Naive thymus-derived CD4-positive, alpha-beta T cell (primary cell): ENCODE data around the gene SLF2. TPM values are rescaled to one million over a fixed set of nuclear protein-coding genes. Genes with fewer than 3 reads are reported as not detected.
"Not testable (repeated sequence)": the region's sequence is repeated elsewhere in the genome, so short reads cannot be mapped to it uniquely, and the experiment has no call there.

Experiments
- ATAC-seq: fragments of 150-1000 bp; cut with Tn5 transposase; 2 replicates; pipeline ENCODE4 v1.10.0; 2021; ENCODE audit warnings: mild to moderate bottlenecking, moderate library complexity
- CTCF ChIA-PET: fragments of 350-600 bp; sonication (Branson Sonifier 250); formaldehyde crosslinking; loops from one replicate; lab custom pipeline; 2021; ENCODE audit warnings: antibody characterized with exemption; lab: Charles Lee
- POLR2A ChIA-PET: fragments of 350-600 bp; sonication (Branson Sonifier 250); formaldehyde crosslinking; loops from one replicate; lab custom pipeline; 2021; ENCODE audit warnings: antibody characterized with exemption, inconsistent platforms; lab: Charles Lee
- DNase-seq, 9 donors: peaks; one replicate each; pipeline versions ENCODE4 v3.0.0 to v3.0.0-alpha.2; 2020 to 2022; ENCODE audit warnings: mixed read lengths in 1 of 9
- H3K27ac ChIP-seq: one replicate; pipeline ENCODE4 v1.7.0; 2013; ENCODE audit warnings: mild to moderate bottlenecking, low read depth, low read length, moderate library complexity
- H3K27me3 ChIP-seq, 2 donors: one replicate each; pipeline ENCODE4 v1.7.0; 2013; ENCODE audit warnings: low read length in 2 of 2, mild to moderate bottlenecking in 2 of 2, moderate library complexity in 2 of 2; ENCODE audit not compliant: control insufficient read depth in 2 of 2, insufficient read depth in 2 of 2
- H3K36me3 ChIP-seq, 3 experiments: 1 replicate in 2 of 3; 2 replicates in 1 of 3; pipeline ENCODE4 v1.7.0; 2013; ENCODE audit warnings: low read length in 3 of 3, mild to moderate bottlenecking in 3 of 3, moderate library complexity in 1 of 3; ENCODE audit not compliant: insufficient read depth in 3 of 3, control insufficient read depth in 2 of 3
- H3K4me1 ChIP-seq, 2 donors: one replicate each; pipeline ENCODE4 v1.7.0; 2013; ENCODE audit warnings: low read length in 2 of 2, mild to moderate bottlenecking in 2 of 2, moderate library complexity in 1 of 2; ENCODE audit not compliant: control insufficient read depth in 2 of 2, insufficient read depth in 2 of 2
- H3K4me3 ChIP-seq: 2 replicates; pipeline ENCODE4 v1.7.0; 2013; ENCODE audit warnings: mild to moderate bottlenecking, low read length
- H3K9me3 ChIP-seq, 3 experiments: 1 replicate in 2 of 3; 2 replicates in 1 of 3; pipeline ENCODE4 v1.7.0; 2013; ENCODE audit warnings: low read length in 3 of 3; ENCODE audit not compliant: control insufficient read depth in 2 of 3
- H3K27ac Mint-ChIP-seq, 9 donors: one replicate each; pipeline ENCODE4 v1.8.0; 2020 to 2022; ENCODE audit warnings: mixed read lengths in 9 of 9, mild to moderate bottlenecking in 8 of 9, moderate library complexity in 5 of 9, inconsistent platforms in 2 of 9
- H3K27me3 Mint-ChIP-seq, 5 donors: one replicate each; pipeline ENCODE4 v1.8.0; 2021 to 2022; ENCODE audit warnings: mixed read lengths in 5 of 5, mild to moderate bottlenecking in 1 of 5
- H3K36me3 Mint-ChIP-seq, 5 donors: one replicate each; pipeline ENCODE4 v1.8.0; 2020 to 2022; ENCODE audit warnings: mixed read lengths in 5 of 5, mild to moderate bottlenecking in 3 of 5, inconsistent platforms in 1 of 5
- H3K4me1 Mint-ChIP-seq, 7 donors: one replicate each; pipeline ENCODE4 v1.8.0; 2020 to 2022; ENCODE audit warnings: mixed read lengths in 7 of 7, mild to moderate bottlenecking in 3 of 7, inconsistent platforms in 1 of 7
- H3K4me3 Mint-ChIP-seq, 10 donors: one replicate each; pipeline ENCODE4 v1.8.0; 2020 to 2022; ENCODE audit warnings: mild to moderate bottlenecking in 10 of 10, mixed read lengths in 10 of 10, moderate library complexity in 6 of 10, inconsistent platforms in 2 of 10
- H3K9me3 Mint-ChIP-seq, 11 donors: one replicate each; pipeline ENCODE4 v1.8.0; 2020 to 2022; ENCODE audit warnings: mixed read lengths in 11 of 11, mild to moderate bottlenecking in 4 of 11, inconsistent platforms in 1 of 11, moderate library complexity in 1 of 11
- intact Hi-C, 2 donors: fragments of 100-400 bp; cut with micrococcal nuclease; formaldehyde crosslinking; loops; one replicate each; pipeline ENCODE4 v1.15.1; 2023
- polyA plus RNA-seq, 2 donors: library from polyadenylated mRNA; unstranded; fragments of 300-500 nt; fragmentation: Illumina TruSeq; gene quantifications; one replicate each; pipeline ENCODE4 v1.2.3, GENCODE V29; 2021
- total RNA-seq, 6 experiments: library from RNA in 5 of 6; stranded (reverse) in 5 of 6; gene quantifications; 1 replicate in 5 of 6; 2 replicates in 1 of 6; pipeline ENCODE4 v1.2.3 and lab custom pipeline; 2021 to 2026

SLF2 gene
- total and polyA plus RNA-seq, 7 experiments from 2014 or later: 10.9 to 43.7 (median 24.0) TPM

- Histone ChIP-seq H3K4me3 (no peak overlapping the region), H3K36me3 (no peaks in the 10 kb centered on the region), H3K27me3 (no peaks in the 10 kb centered on the region), H3K4me1 (peaks cover 4 to 12% of the 10 kb centered on the region in 2 donors), H3K9me3 (no peaks in the 10 kb centered on the region), H3K27ac (no peak overlapping the region)
- peaks cover 2 to 18% (median 15%) of the 10 kb centered on the region in 7 donors for H3K4me1 Mint-ChIP-seq
- ChIA-PET CTCF (no interaction called here), POLR2A (interaction anchor here (0.7 kb wide), 1 partner anchor 709 kb away, joined by 3 read pairs; no protein-coding TSS in a partner anchor)
- H3K27me3 Mint-ChIP-seq: peaks cover 0 to 5% (median 0%) of the 10 kb centered on the region in 5 donors
- intact Hi-C loops: no loop called here
- H3K36me3 Mint-ChIP-seq: no peaks in the 10 kb centered on the region
- H3K9me3 Mint-ChIP-seq: no peaks in the 10 kb centered on the region
- peak overlapping the region in 1 of 9 donors; percentile 39 for H3K27ac Mint-ChIP-seq
- no peak for ATAC-seq
- no peak overlapping the region for H3K4me3 Mint-ChIP-seq
- DNase-seq: no peak
Observed at GRCh38 chr10:100972904-100973535, 60.3 kb downstream of the SLF2 start.

GRCh38 chr10:100975397-100975796, 62.6 kb downstream of the SLF2 start:
- POLR2A ChIA-PET, H3K4me3 Mint-ChIP-seq, H3K27ac Mint-ChIP-seq, H3K27me3 ChIP-seq, H3K4me1 Mint-ChIP-seq, DNase-seq, intact Hi-C loops, H3K9me3 ChIP-seq, ATAC-seq, H3K9me3 Mint-ChIP-seq, H3K36me3 Mint-ChIP-seq, H3K4me3 ChIP-seq, H3K27me3 Mint-ChIP-seq, H3K4me1 ChIP-seq, H3K27ac ChIP-seq: not testable (repeated sequence)
- CTCF ChIA-PET: interaction anchor here (0.7 to 1.0 kb wide), 2 partner anchors 23 to 30 kb away, joined by 3 read pairs; no protein-coding TSS in a partner anchor
- H3K36me3 ChIP-seq: peaks cover 0 to 18% (median 0%) of the 10 kb centered on the region in 3 experiments

GRCh38 chr10:100976906-100977305, 64.1 kb downstream of the SLF2 start:
- Mint-ChIP-seq H3K4me1 (peaks cover 0 to 8% (median 0%) of the 10 kb centered on the region in 7 donors), H3K27ac (peak overlapping the region in 4 of 9 donors; percentile 2 to 66 (median 38)), H3K36me3 (peaks cover 0 to 18% (median 0%) of the 10 kb centered on the region in 5 donors), H3K4me3 (no peak overlapping the region), H3K9me3 (no peaks in the 10 kb centered on the region), H3K27me3 (no peaks in the 10 kb centered on the region)
- Histone ChIP-seq H3K9me3 (no peaks in the 10 kb centered on the region), H3K36me3 (peaks cover 0 to 31% (median 0%) of the 10 kb centered on the region in 3 experiments), H3K27ac (no peak overlapping the region), H3K4me3 (no peak overlapping the region), H3K27me3 (no peaks in the 10 kb centered on the region), H3K4me1 (no peaks in the 10 kb centered on the region)
- intact Hi-C loops: no loop called here
- DNase-seq (no peak), ATAC-seq (no peak)
- ChIA-PET CTCF (interaction anchor here (0.6 kb wide), 2 partner anchors 63 to 467 kb away, joined by 3 to 7 read pairs; no protein-coding TSS in a partner anchor), POLR2A (interaction anchor here (1.2 kb wide), 1 partner anchor 12 kb away, joined by 3 read pairs; no protein-coding TSS in a partner anchor)

GRCh38 chr10:100977436-100977835, 64.7 kb downstream of the SLF2 start:
- no peaks in the 10 kb centered on the region for H3K9me3 ChIP-seq
- no peak for ATAC-seq
- H3K27me3 ChIP-seq: no peaks in the 10 kb centered on the region
- H3K27ac ChIP-seq: no peak overlapping the region
- H3K4me1 Mint-ChIP-seq: peaks cover 0 to 12% (median 0%) of the 10 kb centered on the region in 7 donors
- H3K4me1 ChIP-seq: no peaks in the 10 kb centered on the region
- peaks cover 0 to 31% (median 0%) of the 10 kb centered on the region in 3 experiments for H3K36me3 ChIP-seq
- ChIA-PET POLR2A (interaction anchor here (1.2 kb wide), 1 partner anchor 13 kb away, joined by 3 read pairs; no protein-coding TSS in a partner anchor), CTCF (interaction anchor here (0.6 to 1.1 kb wide), 2 partner anchors 39 to 468 kb away, joined by 3 read pairs; no protein-coding TSS in a partner anchor)
- H3K36me3 Mint-ChIP-seq: peaks cover 0 to 23% (median under 1%) of the 10 kb centered on the region in 5 donors
- no peaks in the 10 kb centered on the region for H3K9me3 Mint-ChIP-seq
- H3K27ac Mint-ChIP-seq: peak overlapping the region in 1 of 9 donors; percentile 66
- no peak overlapping the region for H3K4me3 Mint-ChIP-seq
- no peaks in the 10 kb centered on the region for H3K27me3 Mint-ChIP-seq
- DNase-seq: no peak
- H3K4me3 ChIP-seq: no peak overlapping the region
- intact Hi-C loops: no loop called here

- no peaks in the 10 kb centered on the region for H3K4me1 ChIP-seq
- no peaks in the 10 kb centered on the region for H3K9me3 ChIP-seq
- H3K27me3 Mint-ChIP-seq: no peaks in the 10 kb centered on the region
- ATAC-seq (no peak), DNase-seq (no peak)
- H3K4me1 Mint-ChIP-seq: peaks cover 0 to 16% (median 0%) of the 10 kb centered on the region in 7 donors
- no peak overlapping the region for H3K27ac ChIP-seq
- ChIA-PET CTCF (interaction anchor here (1.1 kb wide), 1 partner anchor 38 kb away, joined by 3 read pairs; no protein-coding TSS in a partner anchor), POLR2A (no interaction called here)
- peaks cover 0 to 23% (median 5%) of the 10 kb centered on the region in 5 donors for H3K36me3 Mint-ChIP-seq
- intact Hi-C loops: no loop called here
- peak overlapping the region in 2 of 9 donors; percentile 38 to 58 for H3K27ac Mint-ChIP-seq
- H3K36me3 ChIP-seq: peaks cover 0 to 39% (median 0%) of the 10 kb centered on the region in 3 experiments
- no peak overlapping the region for H3K4me3 Mint-ChIP-seq
- no peak overlapping the region for H3K4me3 ChIP-seq
- no peaks in the 10 kb centered on the region for H3K27me3 ChIP-seq
- no peaks in the 10 kb centered on the region for H3K9me3 Mint-ChIP-seq
Observed at GRCh38 chr10:100978121-100978900, 65.5 kb downstream of the SLF2 start.

GRCh38 chr10:100978901-100979195, 66.1 kb downstream of the SLF2 start:
- no peaks in the 10 kb centered on the region for H3K27me3 ChIP-seq
- ChIA-PET CTCF (no interaction called here), POLR2A (no interaction called here)
- H3K4me3 ChIP-seq: no peak overlapping the region
- Mint-ChIP-seq H3K9me3 (no peaks in the 10 kb centered on the region), H3K27ac (no peak overlapping the region), H3K4me1 (peaks cover 0 to 16% (median 0%) of the 10 kb centered on the region in 7 donors), H3K4me3 (no peak overlapping the region), H3K27me3 (no peaks in the 10 kb centered on the region), H3K36me3 (peaks cover 0 to 26% (median 5%) of the 10 kb centered on the region in 5 donors)
- H3K27ac ChIP-seq: no peak overlapping the region
- H3K9me3 ChIP-seq: no peaks in the 10 kb centered on the region
- H3K4me1 ChIP-seq: no peaks in the 10 kb centered on the region
- peaks cover 0 to 42% (median 0%) of the 10 kb centered on the region in 3 experiments for H3K36me3 ChIP-seq
- ATAC-seq (no peak), DNase-seq (no peak)
- intact Hi-C loops: no loop called here
